DND-41 (cell line): ENCODE measurements around the gene CPED1.

Source experiments
- ATAC-seq: fragments of 200-7000 bp; cut with Tn5 transposase; 3 replicates; pipeline ENCODE4 v1.9.1; 2021; ENCODE audit warnings: low read depth; ENCODE audit not compliant: insufficient read depth
- DNase-seq: peaks from one replicate; pipeline ENCODE4 v3.0.0-alpha.2; 2020
- H2AFZ ChIP-seq: 2 replicates; pipeline ENCODE4 v1.6.0; 2012; ENCODE audit warnings: low read depth, low read length
- H3K27ac ChIP-seq: 2 replicates; pipeline ENCODE4 v1.5.1; 2012; ENCODE audit warnings: low read length, inconsistent platforms
- H3K27me3 ChIP-seq: fragments of 200-600 bp; sonication (generic); 2 replicates; pipeline ENCODE4 v1.6.0; 2012; ENCODE audit warnings: low read length, mild to moderate bottlenecking, inconsistent platforms; ENCODE audit not compliant: insufficient read depth, poor library complexity
- H3K36me3 ChIP-seq: 2 replicates; pipeline ENCODE4 v1.5.1; 2012; ENCODE audit warnings: low read length, inconsistent platforms; ENCODE audit not compliant: insufficient read depth
- H3K4me1 ChIP-seq: 2 replicates; pipeline ENCODE4 v1.5.1; 2012; ENCODE audit warnings: mild to moderate bottlenecking, low read length; ENCODE audit not compliant: insufficient read depth
- H3K4me2 ChIP-seq: 2 replicates; pipeline ENCODE4 v1.6.0; 2012; ENCODE audit warnings: mild to moderate bottlenecking, moderate library complexity, low read length, inconsistent platforms; ENCODE audit not compliant: insufficient read depth
- H3K4me3 ChIP-seq, 2 experiments: fragments of 200-600 bp in 1 of 2; shearing (Covaris generic) in 1 of 2; 2 replicates each; pipeline ENCODE4 v1.5.1; 2012 to 2016; ENCODE audit warnings: inconsistent platforms in 2 of 2, low read length in 2 of 2, mild to moderate bottlenecking in 2 of 2, low read depth in 1 of 2, moderate library complexity in 1 of 2
- H3K79me2 ChIP-seq: 2 replicates; pipeline ENCODE4 v1.6.0; 2012; ENCODE audit warnings: low read length, inconsistent platforms; ENCODE audit not compliant: insufficient read depth
- H3K9ac ChIP-seq: 2 replicates; pipeline ENCODE4 v1.6.0; 2012; ENCODE audit warnings: low read depth, mild to moderate bottlenecking, inconsistent platforms, low read length, moderate library complexity
- H3K9me3 ChIP-seq: 2 replicates; pipeline ENCODE4 v1.5.1; 2012; ENCODE audit warnings: low read length, moderate library complexity, mild to moderate bottlenecking, inconsistent platforms; ENCODE audit not compliant: insufficient read depth, severe bottlenecking
- H4K20me1 ChIP-seq: 2 replicates; pipeline ENCODE4 v1.6.0; 2012; ENCODE audit warnings: low read length; ENCODE audit not compliant: insufficient read depth
- CTCF ChIP-seq: IDR thresholded peaks from 2 replicates; pipeline ENCODE4 v1.5.1; 2012; ENCODE audit warnings: borderline replicate concordance, low read length, moderate library complexity, mild to moderate bottlenecking; ENCODE audit not compliant: poor library complexity, severe bottlenecking; ENCODE audit errors: extremely low read depth
- EZH2 ChIP-seq: IDR thresholded peaks from 3 replicates; pipeline ENCODE4 v1.6.1; 2012; ENCODE audit warnings: borderline replicate concordance, low read depth, mild to moderate bottlenecking, moderate library complexity, low read length, inconsistent platforms; ENCODE audit not compliant: severe bottlenecking

Gene CPED1

DNA sequence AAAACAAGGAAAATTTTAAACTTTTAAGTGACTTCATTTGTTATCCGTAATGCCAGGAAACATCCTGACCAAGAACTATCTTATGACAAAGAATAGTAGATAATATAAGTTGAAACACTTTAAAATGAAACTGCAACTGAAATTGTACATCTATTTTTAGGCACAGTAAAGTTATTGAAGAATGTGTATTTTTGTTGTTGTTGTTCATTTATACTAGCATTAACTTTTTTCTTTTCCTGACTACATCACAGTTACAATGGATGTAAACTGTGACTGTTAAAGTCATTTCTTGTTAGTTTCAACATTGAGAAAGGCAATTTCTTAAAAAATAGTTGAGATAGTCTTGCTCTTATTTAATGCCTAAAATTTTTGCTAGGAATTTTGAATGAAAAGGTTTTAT is 2.6 kb downstream of the CPED1 start:
- Histone ChIP-seq H3K27ac (no peak overlapping the region), H3K9ac (no peak overlapping the region), H3K27me3 (peaks cover 24% of the 10 kb centered on the region), H3K4me2 (no peak overlapping the region), H3K4me1 (peaks cover 23% of the 10 kb centered on the region), H2AFZ (no peak overlapping the region), H3K36me3 (no peaks in the 10 kb centered on the region), H3K4me3 (no peak overlapping the region), H4K20me1 (no peaks in the 10 kb centered on the region), H3K9me3 (no peaks in the 10 kb centered on the region), H3K79me2 (no peaks in the 10 kb centered on the region)
- TF ChIP-seq CTCF (no peak), EZH2 (no peak)
- ATAC-seq (no peak), DNase-seq (no peak)

- TF ChIP-seq CTCF = no peak
- no peak for TF ChIP-seq EZH2
- H3K79me2 ChIP-seq = no peaks in the 10 kb centered on the region
- H3K27ac ChIP-seq = no peak overlapping the region
- H3K9ac ChIP-seq = no peak overlapping the region
- DNase-seq (no peak), ATAC-seq (no peak)
- H3K4me2 ChIP-seq = no peak overlapping the region
- H3K9me3 ChIP-seq = no peaks in the 10 kb centered on the region
- H3K4me1 ChIP-seq = peaks cover 27% of the 10 kb centered on the region
- H3K36me3 ChIP-seq = no peaks in the 10 kb centered on the region
- peaks cover 24% of the 10 kb centered on the region for H3K27me3 ChIP-seq
- H2AFZ ChIP-seq = no peak overlapping the region
- H4K20me1 ChIP-seq = no peaks in the 10 kb centered on the region
- no peak overlapping the region for H3K4me3 ChIP-seq
Observed at GRCh38 chr7:120991581-120991980, 3.1 kb downstream of the CPED1 start.

- H3K36me3 ChIP-seq = no peaks in the 10 kb centered on the region
- H3K4me2 ChIP-seq = no peak overlapping the region
- no peaks in the 10 kb centered on the region for H4K20me1 ChIP-seq
- no peak overlapping the region for H3K4me3 ChIP-seq
- no peak overlapping the region for H2AFZ ChIP-seq
- no peaks in the 10 kb centered on the region for H3K9me3 ChIP-seq
- H3K9ac ChIP-seq = no peak overlapping the region
- H3K27ac ChIP-seq = no peak overlapping the region
- TF ChIP-seq CTCF (no peak), EZH2 (no peak)
- peaks cover 24% of the 10 kb centered on the region for H3K27me3 ChIP-seq
- DNase-seq = no peak
- no peak for ATAC-seq
- H3K79me2 ChIP-seq = no peaks in the 10 kb centered on the region
- peaks cover 35% of the 10 kb centered on the region for H3K4me1 ChIP-seq
Observed at GRCh38 chr7:120992272-120992964, 3.9 kb downstream of the CPED1 start.
